GM19438 (cell line): ENCODE measurements around the gene CHAF1A.

Experiments
- ATAC-seq: cut with Tn5 transposase; IDR thresholded peaks from one replicate; pipeline ENCODE4 v1.9.1; 2021; ENCODE audit warnings: low read depth; ENCODE audit not compliant: unreplicated experiment

Gene CHAF1A

DNA sequence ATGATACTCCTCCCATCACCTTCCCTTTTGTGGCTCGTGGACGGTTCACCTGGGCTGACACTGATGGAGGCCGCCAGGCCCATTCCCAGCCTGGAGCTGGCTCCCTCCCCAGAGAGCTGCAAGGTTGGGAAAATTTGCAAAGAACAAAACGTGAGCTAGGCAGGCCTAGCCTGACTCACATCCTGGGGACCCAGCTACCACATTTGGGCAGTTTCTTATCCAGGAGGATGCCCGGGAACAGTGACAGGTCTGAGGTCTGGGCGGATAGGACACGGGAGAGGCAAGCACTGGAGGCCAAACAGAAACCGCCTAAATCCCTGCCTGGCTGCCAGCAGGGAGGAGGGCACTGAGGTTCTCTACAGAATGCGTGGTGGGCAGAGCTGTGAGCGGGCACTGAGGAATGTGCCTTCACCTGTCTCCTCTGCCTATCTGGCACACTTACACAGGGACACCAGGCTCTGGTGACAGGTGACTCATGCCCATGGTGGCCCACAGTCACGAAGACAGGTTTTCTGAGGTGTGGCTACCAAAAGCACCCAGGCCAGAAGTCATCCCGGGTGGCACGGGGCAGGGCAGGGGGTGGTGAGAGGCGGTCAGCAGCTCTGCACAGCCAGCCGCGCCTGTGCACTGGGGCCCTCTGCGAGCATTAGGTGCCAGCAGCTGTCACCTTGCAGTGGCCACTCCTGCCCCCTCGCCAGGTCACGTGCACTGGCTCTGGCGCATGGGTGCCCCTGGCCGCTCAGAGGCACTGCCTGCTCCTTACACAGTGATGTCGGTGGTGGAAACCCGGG lies 25.3 kb upstream of the CHAF1A start:
- no peak for ATAC-seq

GRCh38 chr19:4378886-4379285 lies 23.6 kb upstream of the CHAF1A start:
- no peak for ATAC-seq

DNA sequence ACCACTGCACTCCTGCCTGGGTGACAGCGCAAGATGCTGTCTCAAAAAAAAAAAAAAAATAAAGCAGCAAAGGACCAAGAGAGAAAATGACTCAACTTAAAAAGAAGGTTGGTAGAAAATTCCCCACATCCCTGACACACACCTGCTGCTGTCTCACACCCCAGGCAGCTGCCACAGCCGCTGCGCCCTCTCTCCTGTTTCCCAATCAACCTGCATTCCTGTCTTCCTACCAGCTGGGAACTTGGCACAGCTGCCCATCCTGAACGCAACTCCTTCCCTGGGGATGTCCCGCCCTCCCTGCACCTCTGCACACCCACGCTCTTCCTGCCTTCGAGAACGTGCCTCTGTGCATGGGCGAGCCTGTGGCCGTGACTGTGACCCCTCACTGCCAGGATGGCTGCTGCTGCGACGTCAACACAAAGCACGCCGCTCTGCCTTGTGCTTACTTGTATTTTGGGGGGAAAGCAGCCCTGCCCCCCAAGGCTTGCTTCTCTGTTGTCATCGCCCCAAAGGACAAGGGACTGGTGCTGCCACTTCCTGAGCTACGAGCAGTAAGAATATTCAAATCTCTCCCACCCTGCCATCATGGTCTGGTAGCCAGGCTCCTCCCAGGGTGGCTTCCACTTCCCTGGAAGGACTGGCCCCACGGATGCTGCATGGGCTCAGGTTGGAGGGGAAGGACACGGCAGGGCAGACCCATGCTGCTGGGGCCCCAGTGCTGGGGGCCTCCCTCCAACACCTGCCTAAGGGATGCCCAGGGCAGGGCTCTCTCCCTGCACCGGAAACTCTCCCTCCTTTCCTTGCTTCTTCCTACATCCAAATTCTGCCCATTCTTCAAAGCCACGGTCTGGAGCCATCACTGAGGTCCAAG lies 22.8 kb upstream of the CHAF1A start:
- ATAC-seq: no peak

DNA sequence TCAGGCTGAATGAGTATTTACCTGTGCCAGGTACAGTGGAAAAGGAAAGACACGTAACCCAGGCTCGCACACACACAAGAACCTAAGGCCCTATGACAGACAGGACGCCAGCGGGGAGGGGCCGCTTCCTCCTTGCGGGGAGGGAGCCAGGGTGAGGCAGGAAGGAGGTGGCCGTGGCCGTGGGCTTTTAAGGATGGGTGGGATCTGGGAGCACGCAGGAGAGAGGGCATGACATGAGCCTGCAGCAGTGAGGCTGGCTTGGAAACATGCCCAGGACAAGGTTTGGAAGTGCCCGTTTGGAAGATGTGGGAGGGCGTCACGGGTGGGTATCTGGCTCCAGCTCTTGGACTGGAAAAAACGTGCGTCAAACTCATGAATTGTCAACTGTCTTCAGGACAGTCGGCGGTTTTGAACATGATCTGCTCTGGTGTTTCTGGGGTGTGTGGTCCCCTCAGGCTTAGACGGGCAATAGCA lies 22.1 kb upstream of the CHAF1A start:
- no peak for ATAC-seq

- no peak for ATAC-seq
These were observed 17.0 kb upstream of the CHAF1A start for GRCh38 chr19:4385291-4386040.

GRCh38 chr19:4386041-4386782 lies 16.2 kb upstream of the CHAF1A start:
- no peak for ATAC-seq

DNA sequence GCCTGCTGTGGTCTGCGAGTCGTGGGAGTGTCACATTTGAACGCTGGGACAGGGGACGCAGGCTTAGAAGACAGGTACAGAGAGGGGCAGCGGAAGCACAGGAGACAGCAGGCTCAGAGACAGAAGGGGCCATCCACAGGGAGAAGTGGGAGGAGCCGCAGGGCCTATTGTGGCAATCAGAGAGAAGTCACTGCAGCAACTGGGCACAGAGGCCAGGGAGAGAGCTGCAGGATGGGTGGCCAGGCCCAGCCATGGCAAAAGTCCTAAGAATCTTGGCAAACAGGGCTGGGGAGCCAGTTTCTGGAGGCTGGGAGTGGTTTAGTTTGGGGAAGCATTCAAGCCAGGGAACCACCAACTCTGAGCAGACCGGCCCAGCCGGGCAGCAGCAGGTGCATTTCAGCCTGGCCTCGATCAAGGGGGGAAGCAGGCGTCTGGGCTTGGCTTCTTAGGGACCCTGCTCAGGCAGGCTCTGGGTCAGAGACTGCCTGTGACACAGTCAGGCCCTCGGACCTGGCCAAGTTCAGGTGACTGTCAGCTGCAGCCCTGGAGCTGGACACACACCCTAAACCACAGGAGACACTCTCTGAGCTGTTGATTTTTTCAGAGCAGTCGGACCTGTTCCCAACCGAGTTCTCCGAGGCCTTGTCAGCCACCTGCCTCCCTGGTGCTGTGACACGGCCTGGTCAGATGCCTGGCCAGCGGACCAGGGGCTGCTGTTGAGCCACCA lies 13.9 kb upstream of the CHAF1A start:
- ATAC-seq: no peak

DNA sequence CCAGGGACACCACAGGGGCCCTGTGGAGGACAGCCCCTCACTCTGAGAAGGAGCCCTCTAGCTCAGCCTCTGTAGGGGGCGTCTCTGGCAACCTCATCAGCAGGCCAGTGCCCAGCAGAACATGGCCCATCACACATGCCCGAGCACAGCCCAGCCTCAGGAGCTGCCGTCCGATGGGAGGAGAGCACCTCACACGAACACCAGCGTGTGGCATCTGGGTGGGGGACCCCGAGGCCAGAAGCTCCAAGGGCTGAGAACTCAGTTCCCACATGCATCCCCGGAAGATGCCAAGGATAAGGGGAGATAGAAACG lies 13.4 kb upstream of the CHAF1A start:
- no peak for ATAC-seq

GRCh38 chr19:4389511-4390016 lies 12.9 kb upstream of the CHAF1A start:
- no peak for ATAC-seq

GRCh38 chr19:4390017-4390566 lies 12.3 kb upstream of the CHAF1A start:
- no peak for ATAC-seq

GRCh38 chr19:4390567-4391305 lies 11.7 kb upstream of the CHAF1A start:
- no peak for ATAC-seq

- ATAC-seq: no peak
These were observed 11.1 kb upstream of the CHAF1A start for GRCh38 chr19:4391306-4391693.

GRCh38 chr19:4391701-4392483 lies 10.5 kb upstream of the CHAF1A start:
- no peak for ATAC-seq

DNA sequence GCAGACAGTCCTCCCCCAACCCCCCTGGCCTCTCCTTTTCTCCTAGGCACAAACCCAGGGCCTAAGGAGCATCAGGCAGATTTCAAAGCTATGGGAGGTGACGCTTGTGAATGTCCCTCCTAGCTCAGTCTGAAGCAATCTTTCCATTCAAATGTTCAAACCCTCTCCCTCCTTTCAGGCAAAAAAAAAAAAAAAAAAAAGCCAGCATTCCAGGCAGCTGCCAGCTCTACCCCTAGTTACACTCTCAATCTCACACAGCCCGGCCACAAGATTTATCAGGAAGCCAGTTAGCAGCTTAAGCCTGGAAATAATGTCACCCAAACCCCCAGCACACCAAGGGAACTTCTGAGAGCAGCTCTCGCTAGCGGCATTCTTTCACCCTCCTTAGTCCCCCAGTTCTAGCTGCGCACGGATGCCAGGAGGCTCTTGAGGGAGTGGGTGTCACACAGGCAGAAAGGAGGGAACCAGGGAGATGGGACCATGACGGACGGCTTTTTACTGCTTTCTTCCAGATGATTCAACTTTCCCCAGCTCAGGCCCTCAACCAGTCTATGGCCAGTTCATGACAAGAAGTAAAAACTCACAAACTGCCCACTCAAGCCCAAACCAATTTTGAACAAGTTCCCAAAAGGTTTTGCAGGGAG lies 8.4 kb upstream of the CHAF1A start:
- no peak for ATAC-seq

DNA sequence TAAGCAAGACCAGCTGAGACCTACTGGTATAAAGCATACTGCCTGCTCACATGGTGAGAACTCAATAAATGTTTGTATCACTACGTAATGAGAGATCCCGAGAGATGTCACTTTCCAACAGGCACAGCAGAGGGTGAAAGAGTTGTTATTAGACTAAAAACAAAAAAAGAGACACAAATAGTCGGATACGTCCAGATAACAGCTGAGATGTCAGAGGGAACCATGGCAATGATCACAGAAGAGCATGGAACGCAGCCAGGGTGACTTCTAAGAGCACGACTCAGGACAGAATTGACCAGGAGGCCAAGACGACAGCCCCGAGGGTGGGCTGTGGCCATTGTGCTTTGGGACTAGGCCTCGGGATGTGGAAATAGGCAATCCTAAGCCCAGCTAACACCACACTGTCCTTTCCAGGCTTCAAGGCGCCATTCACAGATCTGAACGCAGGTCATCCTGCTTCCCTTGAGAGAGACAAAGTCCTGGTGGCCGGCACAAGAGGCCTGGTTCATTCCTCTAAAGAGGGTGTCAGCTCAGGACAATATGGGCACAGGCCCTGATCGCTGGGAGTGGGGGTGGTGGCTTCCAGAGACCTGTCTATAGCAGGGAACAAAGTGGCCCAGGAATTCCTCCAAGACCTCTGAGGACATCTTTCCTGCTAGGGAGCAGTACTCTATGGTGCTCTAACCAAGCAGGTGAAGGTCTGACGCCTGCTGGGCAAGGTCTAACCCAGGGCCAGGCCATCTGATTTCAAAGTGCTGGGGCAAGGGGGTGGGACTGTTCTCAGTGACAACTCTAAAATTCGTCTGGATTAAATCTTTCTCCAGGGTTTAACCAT lies 5.3 kb upstream of the CHAF1A start:
- ATAC-seq: no peak

DNA sequence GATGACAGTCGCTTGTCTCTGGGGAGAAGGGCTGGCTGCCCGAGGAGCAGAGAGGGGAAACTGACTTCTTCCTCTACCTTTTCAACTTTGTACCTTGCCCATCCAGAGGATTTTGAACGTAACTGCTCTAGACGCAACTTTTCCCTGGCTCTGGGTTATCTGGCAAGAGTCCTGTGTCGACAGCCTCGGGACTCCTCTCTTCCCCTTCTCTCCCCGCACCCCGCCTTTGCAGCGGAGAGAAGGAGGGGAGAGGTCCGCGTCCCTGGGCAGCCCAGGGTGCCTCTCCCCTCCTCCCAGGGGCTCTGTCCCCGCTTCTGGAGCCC lies 2.7 kb upstream of the CHAF1A start:
- peak; percentile 7 for ATAC-seq
